K562 (cell line): ENCODE measurements around the gene USP49. TPM values are rescaled to one million over a fixed set of nuclear protein-coding genes. Genes with fewer than 3 reads are reported as not detected.

Experiments used
- ARID1B ChIP-seq: fragments of 450-650 bp; IDR thresholded peaks from 2 replicates; pipeline ENCODE4 v1.6.1; 2016; ENCODE audit warnings: antibody characterized with exemption, mild to moderate bottlenecking, inconsistent platforms
- BDP1 ChIP-seq: IDR thresholded peaks from 3 replicates; pipeline ENCODE4 v1.6.1; 2011; ENCODE audit not compliant: insufficient read length, insufficient read depth
- DMBX1 ChIP-seq: fragments of 250-450 bp; sonication (Bioruptor Pico); IDR thresholded peaks from 2 replicates; pipeline ENCODE4 v1.8.0; 2022; ENCODE audit warnings: inconsistent platforms, mild to moderate bottlenecking, moderate library complexity, borderline replicate concordance
- ERF ChIP-seq: fragments of 450-650 bp; formaldehyde crosslinking; IDR thresholded peaks from 2 replicates; pipeline ENCODE4 v1.4.0; 2020; ENCODE audit warnings: mild to moderate bottlenecking, mixed read lengths
- FOS ChIP-seq: IDR thresholded peaks from 3 replicates; pipeline ENCODE4 v1.6.1; 2011; ENCODE audit not compliant: insufficient read length; ENCODE audit errors: extremely low read depth
- IRF9 ChIP-seq: fragments of 450-650 bp; IDR thresholded peaks from 2 replicates; pipeline ENCODE4 v1.6.1; 2016; ENCODE audit warnings: missing biosample characterization, missing genetic modification characterization
- KDM2B ChIP-seq: fragments of 250-450 bp; sonication (Bioruptor Pico); IDR thresholded peaks from 2 replicates; pipeline ENCODE4 v1.8.0; 2021; ENCODE audit warnings: mild to moderate bottlenecking, moderate library complexity
- NCOA4 ChIP-seq: fragments of 450-650 bp; IDR thresholded peaks from 2 replicates; pipeline ENCODE4 v1.6.1; 2018; ENCODE audit warnings: mild to moderate bottlenecking; ENCODE audit not compliant: partially characterized antibody
- RBM34 ChIP-seq: fragments of 200-400 bp; formaldehyde crosslinking; IDR thresholded peaks from 2 replicates; pipeline ENCODE4 v1.6.1; 2018; ENCODE audit warnings: low read length, borderline replicate concordance; ENCODE audit not compliant: insufficient read depth
- RCOR1 ChIP-seq, 2 experiments: IDR thresholded peaks; 2 replicates each; pipeline ENCODE4 v1.6.1; 2012; ENCODE audit warnings: low read depth in 2 of 2, low read length in 2 of 2, borderline replicate concordance in 1 of 2, improper control_type of control experiment in 1 of 2
- SIN3A ChIP-seq, 2 experiments: fragments of 150-350 bp in 1 of 2; IDR thresholded peaks; 2 replicates each; pipeline ENCODE4 v1.6.1; 2011 to 2016; ENCODE audit warnings: borderline replicate concordance in 2 of 2, low read depth in 2 of 2, low read length in 2 of 2, mild to moderate bottlenecking in 2 of 2, moderate library complexity in 2 of 2; ENCODE audit not compliant: control insufficient read depth in 1 of 2
- TAL1 ChIP-seq: fragments of 450-650 bp; IDR thresholded peaks from 2 replicates; pipeline ENCODE4 v1.6.1; 2016; ENCODE audit warnings: mild to moderate bottlenecking
- TCF15 ChIP-seq: fragments of 250-450 bp; sonication (Bioruptor Pico); IDR thresholded peaks from 2 replicates; pipeline ENCODE4 v1.8.0; 2022; ENCODE audit warnings: moderate library complexity, mild to moderate bottlenecking, inconsistent platforms
- ZNF140 ChIP-seq: fragments of 250-450 bp; sonication (Bioruptor Pico); IDR thresholded peaks from 2 replicates; pipeline ENCODE4 v1.8.0; 2021; ENCODE audit warnings: moderate library complexity, mild to moderate bottlenecking, inconsistent platforms
- ZNF23 ChIP-seq: fragments of 250-450 bp; sonication (Bioruptor Pico); IDR thresholded peaks from 2 replicates; pipeline ENCODE4 v1.4.0; 2020; ENCODE audit warnings: mild to moderate bottlenecking
- ZNF232 ChIP-seq: sonication (generic); formaldehyde crosslinking; IDR thresholded peaks from 2 replicates; pipeline ENCODE4 v1.8.0; 2022; ENCODE audit warnings: mild to moderate bottlenecking, missing genetic modification reagents
- ZNF431 ChIP-seq: sonication (generic); formaldehyde crosslinking; IDR thresholded peaks from 2 replicates; pipeline ENCODE4 v1.8.0; 2022; ENCODE audit warnings: mild to moderate bottlenecking, missing genetic modification reagents
- polyA plus RNA-seq, 8 experiments: library from polyadenylated mRNA; depleted of rRNA in 4 of 8; stranded (reverse) in 5 of 8; unstranded in 3 of 8; fragments of >200 nt; fragmentation: Nextera tagmentation in 2 of 8; fragmentation: Illumina TruSeq in 1 of 8; extraction: Ambion mirVana in 2 of 8; extraction: Trizol in 1 of 8; gene quantifications; 2 replicates each; pipeline versions ENCODE4 v1.2.1 to v1.2.3, GENCODE V29; 2011 to 2014; ENCODE audit warnings: inconsistent platforms in 1 of 8, missing spikeins in 1 of 8
- total RNA-seq, 7 experiments: library from RNA; depleted of rRNA in 6 of 7; stranded (reverse); fragments of >200 nt in 6 of 7; fragmentation: Illumina TruSeq in 2 of 7; extraction: Trizol in 2 of 7; gene quantifications; 2 replicates each; pipeline versions ENCODE4 v1.2.1 to v1.2.3, GENCODE V29; 2011 to 2021; ENCODE audit warnings: low replicate concordance in 1 of 7
- TF ChIP-seq, protein P1 (sequence below): fragments of 250-450 bp; sonication (Bioruptor Pico); IDR thresholded peaks from 2 replicates; pipeline ENCODE4 v1.5.1; 2021; ENCODE audit warnings: mild to moderate bottlenecking
- TF ChIP-seq, protein P2 (sequence below): sonication (generic); formaldehyde crosslinking; IDR thresholded peaks from 2 replicates; pipeline ENCODE4 v1.8.1; 2022; ENCODE audit warnings: missing genetic modification reagents
- TF ChIP-seq, protein P3 (sequence below): fragments of 450-650 bp; formaldehyde crosslinking; IDR thresholded peaks from 2 replicates; pipeline ENCODE4 v1.4.0; 2020; ENCODE audit warnings: mild to moderate bottlenecking, mixed read lengths
- TF ChIP-seq, protein P4 (sequence below): IDR thresholded peaks from 2 replicates; pipeline ENCODE4 v1.6.1; 2011; ENCODE audit not compliant: insufficient read length; ENCODE audit errors: extremely low read depth

USP49 gene
- total and polyA plus RNA-seq, 9 of the 15 experiments (the other 6 are each of a cell fraction or from before 2014, with no cell fraction given), result 1.0 to 9.9 (median 6.5) TPM

DNA sequence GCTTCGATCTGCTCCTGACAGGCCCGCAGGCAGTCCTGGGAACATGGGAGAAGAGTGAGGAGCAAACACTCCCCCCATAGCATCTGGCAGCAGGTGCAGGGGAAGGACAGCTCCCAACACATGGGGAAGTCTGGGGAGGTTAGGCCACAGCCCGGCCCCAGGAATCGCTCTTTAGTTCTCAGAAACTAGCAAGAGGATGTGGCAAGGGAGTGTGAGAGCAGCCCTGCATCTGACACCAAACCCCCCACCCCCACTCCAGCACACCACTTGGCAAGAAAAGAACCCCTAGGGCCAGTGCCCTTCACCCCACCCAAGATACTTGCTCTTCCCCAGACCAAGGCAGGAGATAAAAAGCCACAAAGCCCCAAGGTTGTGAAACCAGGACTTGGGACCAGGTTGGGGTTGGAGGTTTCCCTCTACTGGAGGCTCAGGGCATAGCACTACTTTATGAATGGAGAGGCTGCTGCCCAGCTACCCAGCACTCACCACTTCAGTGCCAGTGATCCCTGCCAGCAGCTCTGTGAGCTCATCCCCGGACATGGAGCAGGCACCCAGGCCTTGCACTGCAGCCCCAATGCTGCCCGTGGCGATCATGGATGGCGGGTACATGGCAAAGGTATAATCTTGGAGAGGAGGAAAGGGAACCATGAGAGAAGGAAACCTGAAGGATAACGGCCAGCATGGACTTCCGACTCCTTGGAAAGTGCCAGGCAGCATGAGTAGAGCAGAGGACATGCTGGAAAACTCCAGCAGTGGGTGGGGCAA, 41.1 kb upstream of the USP49 start (continued):
- TF ChIP-seq ERF (CRISPR knock-in tag) (no peak), FOS (no peak), ZNF232 (no peak), IRF9 (tag) (peak; percentile 72), TAL1 (peak; percentile 56), DMBX1 (CRISPR knock-in tag) (peak; percentile 75; the same call in 1 of the 2 replicates), KDM2B (no peak), RBM34 (no peak), ZNF140 (no peak), RCOR1 (IDR thresholded peaks at IDR 0.05; ENCODE audit: borderline replicate concordance in 1 of 2, low read depth in 2 of 2, low read length in 2 of 2) (peak; percentile 54 to 95), TCF15 (no peak), ARID1B (peak; percentile 86), SIN3A (IDR thresholded peaks at IDR 0.05; ENCODE audit: borderline replicate concordance in 2 of 2, control insufficient read depth in 1 of 2, low read depth in 2 of 2, low read length in 2 of 2) (no peak), NCOA4 (no peak), ZNF431 (CRISPR knock-in tag) (peak; percentile 69; the same call in 1 of the 2 replicates), ZNF23 (CRISPR knock-in tag) (no peak), BDP1 (no peak)
- TF ChIP-seq, protein P1, sequence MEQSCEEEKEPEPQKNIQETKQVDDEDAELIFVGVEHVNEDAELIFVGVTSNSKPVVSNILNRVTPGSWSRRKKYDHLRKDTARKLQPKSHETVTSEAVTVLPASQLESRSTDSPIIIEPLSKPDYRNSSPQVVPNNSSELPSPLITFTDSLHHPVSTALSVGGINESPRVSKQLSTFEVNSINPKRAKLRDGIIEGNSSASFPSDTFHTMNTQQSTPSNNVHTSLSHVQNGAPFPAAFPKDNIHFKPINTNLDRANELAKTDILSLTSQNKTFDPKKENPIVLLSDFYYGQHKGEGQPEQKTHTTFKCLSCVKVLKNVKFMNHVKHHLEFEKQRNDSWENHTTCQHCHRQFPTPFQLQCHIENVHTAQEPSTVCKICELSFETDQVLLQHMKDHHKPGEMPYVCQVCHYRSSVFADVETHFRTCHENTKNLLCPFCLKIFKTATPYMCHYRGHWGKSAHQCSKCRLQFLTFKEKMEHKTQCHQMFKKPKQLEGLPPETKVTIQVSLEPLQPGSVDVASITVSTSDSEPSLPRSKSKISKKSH, result 0 out of 2 replicates have a peak, but pooled peaks have one; percentile 19
- TF ChIP-seq, protein P2, sequence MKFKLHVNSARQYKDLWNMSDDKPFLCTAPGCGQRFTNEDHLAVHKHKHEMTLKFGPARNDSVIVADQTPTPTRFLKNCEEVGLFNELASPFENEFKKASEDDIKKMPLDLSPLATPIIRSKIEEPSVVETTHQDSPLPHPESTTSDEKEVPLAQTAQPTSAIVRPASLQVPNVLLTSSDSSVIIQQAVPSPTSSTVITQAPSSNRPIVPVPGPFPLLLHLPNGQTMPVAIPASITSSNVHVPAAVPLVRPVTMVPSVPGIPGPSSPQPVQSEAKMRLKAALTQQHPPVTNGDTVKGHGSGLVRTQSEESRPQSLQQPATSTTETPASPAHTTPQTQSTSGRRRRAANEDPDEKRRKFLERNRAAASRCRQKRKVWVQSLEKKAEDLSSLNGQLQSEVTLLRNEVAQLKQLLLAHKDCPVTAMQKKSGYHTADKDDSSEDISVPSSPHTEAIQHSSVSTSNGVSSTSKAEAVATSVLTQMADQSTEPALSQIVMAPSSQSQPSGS (CRISPR knock-in tag), result no peak
- TF ChIP-seq, protein P3, sequence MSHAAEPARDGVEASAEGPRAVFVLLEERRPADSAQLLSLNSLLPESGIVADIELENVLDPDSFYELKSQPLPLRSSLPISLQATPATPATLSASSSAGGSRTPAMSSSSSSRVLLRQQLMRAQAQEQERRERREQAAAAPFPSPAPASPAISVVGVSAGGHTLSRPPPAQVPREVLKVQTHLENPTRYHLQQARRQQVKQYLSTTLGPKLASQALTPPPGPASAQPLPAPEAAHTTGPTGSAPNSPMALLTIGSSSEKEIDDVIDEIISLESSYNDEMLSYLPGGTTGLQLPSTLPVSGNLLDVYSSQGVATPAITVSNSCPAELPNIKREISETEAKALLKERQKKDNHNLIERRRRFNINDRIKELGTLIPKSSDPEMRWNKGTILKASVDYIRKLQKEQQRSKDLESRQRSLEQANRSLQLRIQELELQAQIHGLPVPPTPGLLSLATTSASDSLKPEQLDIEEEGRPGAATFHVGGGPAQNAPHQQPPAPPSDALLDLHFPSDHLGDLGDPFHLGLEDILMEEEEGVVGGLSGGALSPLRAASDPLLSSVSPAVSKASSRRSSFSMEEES (CRISPR knock-in tag), result no peak
- TF ChIP-seq, protein P4, sequence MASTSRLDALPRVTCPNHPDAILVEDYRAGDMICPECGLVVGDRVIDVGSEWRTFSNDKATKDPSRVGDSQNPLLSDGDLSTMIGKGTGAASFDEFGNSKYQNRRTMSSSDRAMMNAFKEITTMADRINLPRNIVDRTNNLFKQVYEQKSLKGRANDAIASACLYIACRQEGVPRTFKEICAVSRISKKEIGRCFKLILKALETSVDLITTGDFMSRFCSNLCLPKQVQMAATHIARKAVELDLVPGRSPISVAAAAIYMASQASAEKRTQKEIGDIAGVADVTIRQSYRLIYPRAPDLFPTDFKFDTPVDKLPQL, result no peak
